ENCODE results near the gene TMEM141.
"Not testable (repeated sequence)": the region's sequence is repeated elsewhere in the genome, so short reads cannot be mapped to it uniquely, and the experiment has no call there.

Gene TMEM141

DNA sequence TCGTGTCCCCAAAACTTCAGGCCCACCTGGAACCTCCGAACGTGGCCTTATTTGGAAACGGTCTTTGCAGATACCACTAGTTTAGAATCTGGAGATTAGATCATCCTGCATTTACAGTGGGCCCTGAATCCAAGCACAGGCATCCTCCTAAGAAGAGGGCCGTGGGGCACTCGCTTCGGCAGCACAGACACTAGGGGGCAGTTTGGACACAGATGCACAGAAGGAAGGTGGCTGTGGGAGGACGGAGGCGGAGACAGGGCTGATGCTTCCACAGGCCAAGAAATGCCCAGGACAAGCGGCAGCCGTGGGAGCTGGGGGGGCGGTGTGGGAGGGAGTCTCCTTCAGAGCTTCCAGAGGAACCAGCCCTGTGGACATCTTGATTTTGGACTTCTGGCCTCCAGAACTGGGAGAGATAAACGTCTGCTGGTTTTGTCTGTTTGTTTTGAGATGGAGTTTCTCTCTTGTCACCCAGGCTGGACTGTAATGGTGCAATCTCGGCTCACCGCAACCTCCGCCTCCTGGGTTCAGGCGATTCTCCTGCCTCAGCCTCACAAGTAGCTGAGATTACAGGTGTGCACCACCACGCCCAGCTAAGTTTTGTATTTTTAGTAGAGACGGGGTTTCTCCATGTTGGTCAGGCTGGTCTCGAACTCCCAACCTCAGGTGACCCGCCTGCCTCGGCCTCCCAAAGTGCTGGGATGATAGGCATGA lies 30.2 kb upstream of the TMEM141 start:
- TF ChIP-seq, protein P1, sequence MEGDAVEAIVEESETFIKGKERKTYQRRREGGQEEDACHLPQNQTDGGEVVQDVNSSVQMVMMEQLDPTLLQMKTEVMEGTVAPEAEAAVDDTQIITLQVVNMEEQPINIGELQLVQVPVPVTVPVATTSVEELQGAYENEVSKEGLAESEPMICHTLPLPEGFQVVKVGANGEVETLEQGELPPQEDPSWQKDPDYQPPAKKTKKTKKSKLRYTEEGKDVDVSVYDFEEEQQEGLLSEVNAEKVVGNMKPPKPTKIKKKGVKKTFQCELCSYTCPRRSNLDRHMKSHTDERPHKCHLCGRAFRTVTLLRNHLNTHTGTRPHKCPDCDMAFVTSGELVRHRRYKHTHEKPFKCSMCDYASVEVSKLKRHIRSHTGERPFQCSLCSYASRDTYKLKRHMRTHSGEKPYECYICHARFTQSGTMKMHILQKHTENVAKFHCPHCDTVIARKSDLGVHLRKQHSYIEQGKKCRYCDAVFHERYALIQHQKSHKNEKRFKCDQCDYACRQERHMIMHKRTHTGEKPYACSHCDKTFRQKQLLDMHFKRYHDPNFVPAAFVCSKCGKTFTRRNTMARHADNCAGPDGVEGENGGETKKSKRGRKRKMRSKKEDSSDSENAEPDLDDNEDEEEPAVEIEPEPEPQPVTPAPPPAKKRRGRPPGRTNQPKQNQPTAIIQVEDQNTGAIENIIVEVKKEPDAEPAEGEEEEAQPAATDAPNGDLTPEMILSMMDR (IDR thresholded peaks at IDR 0.05; ENCODE audit: low read depth, low read length) = peak; percentile 79

DNA sequence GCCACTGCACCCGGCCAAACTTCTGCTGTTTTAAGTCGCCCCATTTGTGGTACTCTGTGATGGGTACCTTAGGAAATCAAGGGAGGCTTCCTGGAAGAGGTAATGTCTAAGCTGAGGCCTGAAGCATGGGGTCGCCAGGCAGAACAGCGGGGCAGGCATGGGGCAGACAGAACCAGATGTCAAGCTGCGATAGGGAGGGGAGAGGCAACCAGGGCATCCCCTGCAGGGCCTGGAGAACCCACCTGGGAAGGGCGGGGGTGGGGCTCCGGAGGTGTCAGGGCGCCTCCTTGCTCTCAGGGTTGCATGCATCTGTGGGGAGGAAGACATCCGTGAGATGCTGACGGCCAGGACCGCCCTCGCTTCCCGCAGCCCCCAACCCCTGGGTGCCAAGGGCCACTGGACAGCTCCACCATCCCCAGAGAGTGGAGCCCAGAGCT lies 29.6 kb upstream of the TMEM141 start:
- no peak for DNase-seq (ENCODE audit: low read depth in 2 of 2)
- TF ChIP-seq, protein P1 (IDR thresholded peaks at IDR 0.05; ENCODE audit: low read depth, low read length) = no peak
- no peak overlapping the region for H3K4me3 ChIP-seq (replicated peaks in 1 of 2; ENCODE audit: low read depth in 2 of 2, low read length in 2 of 2)

More for the DNA sequence above, 30.2 kb upstream of the TMEM141 start:
- peak; percentile 67 to 76 for DNase-seq (ENCODE audit: low read depth in 2 of 2)
- H3K4me3 ChIP-seq (replicated peaks in 1 of 2; ENCODE audit: low read depth in 2 of 2, low read length in 2 of 2) = not testable (repeated sequence)

DNA sequence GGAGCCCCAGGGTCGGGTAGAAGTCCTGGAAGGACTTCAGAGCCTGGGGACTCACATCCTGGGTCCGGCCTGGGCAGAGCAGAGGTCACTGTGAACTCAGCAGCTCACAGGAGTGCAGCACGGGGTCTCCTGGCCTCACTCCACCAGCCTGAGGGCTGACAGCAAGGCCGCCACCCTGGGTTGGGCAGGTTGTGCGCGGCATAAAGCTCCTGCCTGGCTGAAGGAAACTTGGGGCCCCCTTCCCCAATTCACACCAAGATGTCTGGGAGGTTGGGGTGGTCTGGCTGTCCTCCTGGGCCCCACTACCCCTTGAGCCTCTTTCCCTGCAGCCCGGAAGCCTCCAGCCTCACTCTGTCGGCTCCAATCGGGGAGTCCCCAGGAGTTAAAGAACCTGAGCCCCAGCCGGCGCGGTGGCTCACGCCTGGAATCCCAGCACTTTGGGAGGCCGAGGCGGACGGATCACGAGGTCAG lies 28.9 kb upstream of the TMEM141 start:
- no peak for DNase-seq (ENCODE audit: low read depth in 2 of 2)
- H3K4me3 ChIP-seq (replicated peaks in 1 of 2; ENCODE audit: low read depth in 2 of 2, low read length in 2 of 2) = no peak overlapping the region
- TF ChIP-seq, protein P1 (IDR thresholded peaks at IDR 0.05; ENCODE audit: low read depth, low read length) = no peak

DNA sequence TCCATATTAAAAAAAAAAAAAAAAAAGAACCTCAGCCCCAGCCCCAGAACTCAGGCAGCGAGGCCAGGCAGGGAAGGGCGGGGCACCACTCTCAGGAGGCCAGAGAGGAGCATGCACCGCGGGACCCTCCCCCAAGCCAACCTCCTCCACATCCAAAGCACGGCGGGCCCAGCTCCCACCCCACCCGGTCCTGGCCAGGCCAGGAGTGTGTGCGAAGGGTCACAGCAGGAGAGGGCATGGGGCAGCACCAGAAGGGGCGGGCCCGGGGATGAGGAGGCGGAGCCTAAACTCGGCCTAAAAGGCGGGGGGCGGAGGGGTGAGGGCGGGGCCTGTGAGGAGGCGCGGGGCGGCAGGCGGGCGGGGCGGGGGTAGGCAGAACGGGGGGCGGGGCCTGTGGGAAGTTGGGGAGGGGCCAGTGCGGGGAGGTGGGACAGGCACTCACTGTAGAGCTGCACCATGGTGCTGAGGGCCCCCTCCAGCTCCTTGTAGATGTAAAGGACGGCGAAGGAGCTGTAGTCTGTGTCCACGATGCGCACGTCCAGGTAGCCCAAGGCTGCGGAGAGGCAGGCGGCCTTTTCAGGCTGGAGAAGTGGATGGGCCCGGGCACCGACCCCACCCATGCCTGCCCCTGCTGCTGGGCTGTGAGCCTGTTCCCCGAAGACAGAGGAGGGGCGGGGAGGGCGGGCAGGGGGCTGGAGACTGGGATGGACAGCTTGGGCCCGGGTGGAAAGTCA lies 28.1 kb upstream of the TMEM141 start:
- TF ChIP-seq, protein P1 (IDR thresholded peaks at IDR 0.05; ENCODE audit: low read depth, low read length) = no peak

DNA sequence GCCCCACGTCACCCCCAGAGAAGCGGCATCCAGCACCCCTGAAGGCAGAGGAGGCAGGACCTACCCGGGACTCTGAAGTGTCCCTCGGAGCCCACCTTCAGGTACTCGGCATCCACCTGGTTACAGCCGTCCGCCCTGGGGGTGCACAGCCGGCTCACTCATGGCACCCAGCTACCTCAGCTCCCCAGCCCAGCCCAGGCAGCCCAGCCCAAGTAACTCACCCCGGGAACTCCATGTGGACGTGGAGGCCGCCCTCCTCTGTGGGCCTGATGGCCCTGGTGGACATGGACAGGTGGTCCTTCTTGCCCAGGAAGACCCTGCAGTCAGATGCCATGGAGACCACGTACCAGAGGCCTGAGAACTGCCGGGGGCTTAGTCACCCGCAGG lies 27.5 kb upstream of the TMEM141 start:
- no peak for DNase-seq (ENCODE audit: low read depth in 2 of 2)
- TF ChIP-seq, protein P1 (IDR thresholded peaks at IDR 0.05; ENCODE audit: low read depth, low read length) = no peak
- H3K4me3 ChIP-seq (replicated peaks in 1 of 2; ENCODE audit: low read depth in 2 of 2, low read length in 2 of 2) = no peak overlapping the region

More for the DNA sequence above, 28.1 kb upstream of the TMEM141 start:
- H3K4me3 ChIP-seq (replicated peaks in 1 of 2; ENCODE audit: low read depth in 2 of 2, low read length in 2 of 2) = no peak overlapping the region
- DNase-seq (ENCODE audit: low read depth in 2 of 2) = peak in 1 of 2 donors; percentile 33

DNA sequence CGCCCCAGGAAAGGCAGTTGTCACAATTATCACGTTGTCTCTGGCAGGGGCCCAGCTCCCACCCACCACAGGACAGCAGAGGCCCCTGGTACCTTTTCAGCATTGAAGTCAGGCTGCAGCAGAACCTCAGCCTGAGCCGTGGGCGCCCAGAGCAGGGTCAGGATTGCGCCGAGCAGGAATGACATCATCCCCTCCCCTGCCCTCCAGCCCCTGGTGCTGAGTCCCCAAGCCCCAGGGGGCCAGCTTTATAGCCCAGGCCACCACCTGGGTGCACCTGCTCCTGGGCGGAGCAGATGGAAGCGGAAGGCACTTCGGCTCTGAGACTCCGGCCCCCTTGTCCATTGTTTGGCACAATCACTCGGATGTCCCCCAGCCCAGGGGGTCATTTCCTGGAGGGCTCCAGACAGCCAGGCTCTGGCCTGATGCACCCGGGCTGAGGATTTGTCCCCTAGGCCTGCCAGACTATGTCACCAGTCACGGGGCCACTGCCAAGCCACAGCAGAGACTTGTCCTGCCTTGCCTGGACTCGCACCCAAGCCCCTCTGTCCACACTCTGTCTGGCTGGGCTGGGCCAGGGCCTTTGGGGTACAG lies 26.7 kb upstream of the TMEM141 start, which contains the start of gene LCN15:
Gene LCN15, minus strand, starts transcription at position 218 of the 591 bp plus-strand sequence. Its CDS starts 30 bp downstream, at position 188.
- no peak for DNase-seq (ENCODE audit: low read depth in 2 of 2)
- no peak within 1 kb of the TSS for H3K4me3 ChIP-seq (replicated peaks in 1 of 2; ENCODE audit: low read depth in 2 of 2, low read length in 2 of 2)
- TF ChIP-seq, protein P1 (IDR thresholded peaks at IDR 0.05; ENCODE audit: low read depth, low read length) = no peak

Measured in cardiac fibroblast (primary cell).